CD14-positive monocyte (primary cell): ENCODE data around the gene TAS2R46. TPM values are rescaled to one million over a fixed set of nuclear protein-coding genes. Genes with fewer than 3 reads are reported as not detected.

Experiments
- DNase-seq, 3 donors: peaks; one replicate each; pipeline ENCODE4 v3.0.0-alpha.2; 2011 to 2022
- H2AFZ ChIP-seq: 2 replicates; pipeline ENCODE4 v1.6.0; 2012; ENCODE audit warnings: mild to moderate bottlenecking, low read depth, low read length, inconsistent platforms; ENCODE audit not compliant: insufficient read depth, poor library complexity, severe bottlenecking
- H3K27ac ChIP-seq, 2 donors: 1 replicate in 1 of 2; 2 replicates in 1 of 2; pipeline ENCODE4 v1.5.1; 2012 to 2013; ENCODE audit warnings: low read length in 2 of 2, control low read depth in 1 of 2, inconsistent platforms in 1 of 2, low read depth in 1 of 2, mild to moderate bottlenecking in 1 of 2
- H3K27me3 ChIP-seq, 2 donors: one replicate each; pipeline versions ENCODE4 v1.6.0 to v1.6.1; 2011 to 2013; ENCODE audit warnings: low read length in 2 of 2; ENCODE audit not compliant: control insufficient read depth in 2 of 2, insufficient read depth in 2 of 2
- H3K36me3 ChIP-seq, 2 donors: replicated peaks in 1 of 2; 1 replicate in 1 of 2; 2 replicates in 1 of 2; pipeline versions ENCODE4 v1.5.1 to v1.6.1; 2012 to 2013; ENCODE audit warnings: low read length in 2 of 2, control low read depth in 1 of 2, inconsistent platforms in 1 of 2, mild to moderate bottlenecking in 1 of 2; ENCODE audit not compliant: insufficient read depth in 2 of 2, control insufficient read depth in 1 of 2
- H3K4me1 ChIP-seq, 2 donors: 1 replicate in 1 of 2; 2 replicates in 1 of 2; pipeline versions ENCODE4 v1.5.1 to v1.6.1; 2012 to 2013; ENCODE audit warnings: low read length in 2 of 2, control low read depth in 1 of 2, inconsistent platforms in 1 of 2, mild to moderate bottlenecking in 1 of 2, moderate library complexity in 1 of 2; ENCODE audit not compliant: insufficient read depth in 2 of 2, control insufficient read depth in 1 of 2
- H3K4me2 ChIP-seq: replicated peaks from 2 replicates; pipeline ENCODE3; 2012; ENCODE audit warnings: low read length, moderate library complexity, mild to moderate bottlenecking; ENCODE audit not compliant: poor library complexity, severe bottlenecking; ENCODE audit errors: extremely low read depth
- H3K4me3 ChIP-seq, 3 experiments: fragments of 200-600 bp in 1 of 3; sonication (generic) in 1 of 3; replicated peaks in 1 of 3; 1 replicate in 2 of 3; 2 replicates in 1 of 3; pipeline ENCODE4 v1.5.1; 2011 to 2013; ENCODE audit warnings: low read length in 3 of 3, mild to moderate bottlenecking in 3 of 3, control low read depth in 2 of 3, low read depth in 2 of 3, inconsistent platforms in 1 of 3, moderate library complexity in 1 of 3
- H3K79me2 ChIP-seq: 2 replicates; pipeline ENCODE4 v1.6.0; 2012; ENCODE audit warnings: mild to moderate bottlenecking, control low read depth, inconsistent platforms, low read length, moderate library complexity; ENCODE audit not compliant: insufficient read depth
- H3K9ac ChIP-seq: 2 replicates; pipeline ENCODE4 v1.6.0; 2017; ENCODE audit warnings: low read length, mild to moderate bottlenecking; ENCODE audit not compliant: insufficient read depth, poor library complexity, severe bottlenecking
- H3K9me3 ChIP-seq, 2 donors: replicated peaks in 1 of 2; 1 replicate in 1 of 2; 2 replicates in 1 of 2; pipeline versions ENCODE4 v1.5.1 to v1.6.1; 2012 to 2013; ENCODE audit warnings: low read length in 2 of 2, control low read depth in 1 of 2; ENCODE audit not compliant: control insufficient read depth in 1 of 2, insufficient read depth in 1 of 2
- H4K20me1 ChIP-seq: 2 replicates; pipeline ENCODE4 v1.6.0; 2012; ENCODE audit warnings: mild to moderate bottlenecking, low read length, control low read depth, moderate library complexity; ENCODE audit not compliant: insufficient read depth
- H3K27ac Mint-ChIP-seq, 7 donors: one replicate each; pipeline ENCODE4 v1.8.0; 2020; ENCODE audit warnings: mild to moderate bottlenecking in 7 of 7, mixed read lengths in 7 of 7, moderate library complexity in 6 of 7, inconsistent platforms in 2 of 7
- H3K27me3 Mint-ChIP-seq, 3 donors: one replicate each; pipeline ENCODE4 v1.8.0; 2021 to 2022; ENCODE audit warnings: low read depth in 3 of 3, mild to moderate bottlenecking in 3 of 3, mixed read lengths in 3 of 3, moderate library complexity in 3 of 3, inconsistent platforms in 1 of 3
- H3K36me3 Mint-ChIP-seq, 2 donors: one replicate each; pipeline ENCODE4 v1.8.0; 2020; ENCODE audit warnings: mixed read lengths in 2 of 2, inconsistent platforms in 1 of 2, mild to moderate bottlenecking in 1 of 2
- H3K4me1 Mint-ChIP-seq: one replicate; pipeline ENCODE4 v1.8.0; 2020; ENCODE audit warnings: mild to moderate bottlenecking, mixed read lengths
- H3K4me3 Mint-ChIP-seq, 2 donors: one replicate each; pipeline ENCODE4 v1.8.0; 2020; ENCODE audit warnings: mild to moderate bottlenecking in 2 of 2, mixed read lengths in 2 of 2, moderate library complexity in 1 of 2
- H3K9me3 Mint-ChIP-seq, 7 donors: one replicate each; pipeline ENCODE4 v1.8.0; 2020 to 2022; ENCODE audit warnings: mixed read lengths in 7 of 7, mild to moderate bottlenecking in 6 of 7, moderate library complexity in 6 of 7, inconsistent platforms in 2 of 7
- intact Hi-C, 2 donors: fragments of 100-400 bp; cut with micrococcal nuclease; formaldehyde crosslinking; loops; one replicate each; pipeline versions ENCODE4 v1.15.0 to v1.15.1; 2023
- polyA plus RNA-seq, 3 donors: library from polyadenylated mRNA; depleted of rRNA in 1 of 3; unstranded in 2 of 3; stranded (reverse) in 1 of 3; fragments of 300-500 nt in 2 of 3; fragments of >200 nt in 1 of 3; fragmentation: Illumina TruSeq in 2 of 3; gene quantifications; 1 replicate in 2 of 3; 2 replicates in 1 of 3; pipeline ENCODE4 v1.2.3, GENCODE V29; 2012 to 2021
- small RNA-seq: library from RNA; depleted of rRNA; stranded (forward); fragments of <200 nt; gene quantifications from one replicate; pipeline ENCODE3, GENCODE V24; 2012; ENCODE audit warnings: low read depth; ENCODE audit not compliant: insufficient read length
- TF ChIP-seq, protein P1 (sequence below): fragments of 200-600 bp; IDR thresholded peaks from one replicate; pipeline ENCODE4 v1.8.0; 2022; ENCODE audit warnings: antibody characterized with exemption, mild to moderate bottlenecking

TAS2R46 gene
- polyA plus RNA-seq, 3 donors, result 0.36 TPM; not detected in 2

DNA sequence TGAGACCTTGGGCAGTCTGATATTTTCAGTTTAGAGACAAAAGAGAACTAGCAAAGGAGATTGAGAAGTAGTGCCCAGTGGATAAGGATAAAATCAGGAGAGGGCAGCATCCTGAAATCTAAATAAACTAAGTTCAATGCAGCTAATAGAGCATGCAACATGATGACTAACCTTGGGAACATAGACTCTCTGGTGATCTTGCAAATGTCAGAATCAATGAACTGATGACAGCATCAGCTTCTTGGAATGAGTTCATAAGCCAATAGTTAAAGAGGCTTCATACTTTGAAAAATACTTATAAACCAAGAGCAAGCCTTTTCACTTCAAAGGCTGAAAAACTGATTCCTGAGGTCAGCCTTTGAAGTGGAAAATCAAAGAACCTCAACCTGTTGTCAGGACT lies 47.9 kb downstream of the TAS2R46 start:
- Histone ChIP-seq H2AFZ (no peak overlapping the region), H3K27ac (no peak overlapping the region), H3K4me1 (no peaks in the 10 kb centered on the region), H3K4me3 (no peak overlapping the region), H3K4me2 (no peak overlapping the region), H3K9ac (no peak overlapping the region), H3K9me3 (no peaks in the 10 kb centered on the region), H3K79me2 (no peaks in the 10 kb centered on the region), H3K36me3 (peaks cover 0 to 2% of the 10 kb centered on the region in 2 donors), H4K20me1 (no peaks in the 10 kb centered on the region), H3K27me3 (no peaks in the 10 kb centered on the region)
- Mint-ChIP-seq H3K9me3 (peaks cover 0 to 2% (median 0%) of the 10 kb centered on the region in 7 donors), H3K27ac (no peak overlapping the region), H3K4me3 (no peak overlapping the region), H3K36me3 (peaks cover 1 to 18% of the 10 kb centered on the region in 2 donors), H3K27me3 (no peaks in the 10 kb centered on the region), H3K4me1 (no peaks in the 10 kb centered on the region)
- no peak for DNase-seq
- intact Hi-C loops, result loop anchor here in 1 of 2 donors (1.0 kb wide), 1 partner anchor 55 kb away; no protein-coding TSS in a partner anchor
- TF ChIP-seq, protein P1, sequence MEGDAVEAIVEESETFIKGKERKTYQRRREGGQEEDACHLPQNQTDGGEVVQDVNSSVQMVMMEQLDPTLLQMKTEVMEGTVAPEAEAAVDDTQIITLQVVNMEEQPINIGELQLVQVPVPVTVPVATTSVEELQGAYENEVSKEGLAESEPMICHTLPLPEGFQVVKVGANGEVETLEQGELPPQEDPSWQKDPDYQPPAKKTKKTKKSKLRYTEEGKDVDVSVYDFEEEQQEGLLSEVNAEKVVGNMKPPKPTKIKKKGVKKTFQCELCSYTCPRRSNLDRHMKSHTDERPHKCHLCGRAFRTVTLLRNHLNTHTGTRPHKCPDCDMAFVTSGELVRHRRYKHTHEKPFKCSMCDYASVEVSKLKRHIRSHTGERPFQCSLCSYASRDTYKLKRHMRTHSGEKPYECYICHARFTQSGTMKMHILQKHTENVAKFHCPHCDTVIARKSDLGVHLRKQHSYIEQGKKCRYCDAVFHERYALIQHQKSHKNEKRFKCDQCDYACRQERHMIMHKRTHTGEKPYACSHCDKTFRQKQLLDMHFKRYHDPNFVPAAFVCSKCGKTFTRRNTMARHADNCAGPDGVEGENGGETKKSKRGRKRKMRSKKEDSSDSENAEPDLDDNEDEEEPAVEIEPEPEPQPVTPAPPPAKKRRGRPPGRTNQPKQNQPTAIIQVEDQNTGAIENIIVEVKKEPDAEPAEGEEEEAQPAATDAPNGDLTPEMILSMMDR, result no peak

Small RNA genes within 50 kb of the gene (small RNA-seq; reads per million reads assigned to genes)
- gene AC018630.1, result not detected

Other genes with a start within 250 kb of the TAS2R46 start
- under 1 TPM in 1 of 3 donors, not detected in 2; 0.08 TPM for gene TAS2R10, start 235.9 kb downstream of the TAS2R46 start, polyA plus RNA-seq
- gene PRR4, start 212.8 kb downstream of the TAS2R46 start, polyA plus RNA-seq, result 1 to 10 TPM in 1 of 3 donors, not detected in 2; 1.0 TPM
- 1 to 10 TPM; 1.9 to 3.5 (median 2.9) TPM for gene PRH1, start 178.0 kb downstream of the TAS2R46 start, polyA plus RNA-seq
- gene TAS2R13, start 152.7 kb downstream of the TAS2R46 start, polyA plus RNA-seq, result not detected
- gene PRH2, start 133.1 kb downstream of the TAS2R46 start, polyA plus RNA-seq, result not detected
- gene TAS2R14, start 123.0 kb downstream of the TAS2R46 start, polyA plus RNA-seq, result 1 to 10 TPM in 1 of 3 donors, under 1 TPM in 2; 0.53 to 1.5 (median 0.61) TPM
- gene TAS2R50, start 75.4 kb downstream of the TAS2R46 start, polyA plus RNA-seq, result under 1 TPM in 1 of 3 donors, not detected in 2; 0.27 TPM
- under 1 TPM in 1 of 3 donors, not detected in 2; 0.71 TPM for gene TAS2R20, start 64.0 kb downstream of the TAS2R46 start, polyA plus RNA-seq
- gene TAS2R19, start 39.7 kb downstream of the TAS2R46 start, polyA plus RNA-seq, result under 1 TPM in 1 of 3 donors, not detected in 2; 0.29 TPM
- gene TAS2R31, start 30.9 kb downstream of the TAS2R46 start, polyA plus RNA-seq, result under 1 TPM in 1 of 3 donors, not detected in 2; 0.29 TPM
- gene TAS2R43, start 30.0 kb upstream of the TAS2R46 start, polyA plus RNA-seq, result not detected
- gene TAS2R30, start 72.3 kb upstream of the TAS2R46 start, polyA plus RNA-seq, result under 1 TPM in 1 of 3 donors, not detected in 2; 0.05 TPM
- gene SMIM10L1, start 108.9 kb upstream of the TAS2R46 start, polyA plus RNA-seq, result 1 to 10 TPM; 1.4 to 7.8 (median 7.3) TPM
- gene TAS2R42, start 124.6 kb upstream of the TAS2R46 start, polyA plus RNA-seq, result not detected
- gene PRB3, start 207.4 kb upstream of the TAS2R46 start, polyA plus RNA-seq, result not detected
- not detected for gene PRB4, start 248.1 kb upstream of the TAS2R46 start, polyA plus RNA-seq